Activated CD8-positive, alpha-beta T cell treated with anti-CD3 and anti-CD28 coated beads for 36 hours (primary cell): ENCODE data around the gene VSIR. TPM values are rescaled to one million over a fixed set of nuclear protein-coding genes. Genes with fewer than 3 reads are reported as not detected.

ENCODE experiments used
- ATAC-seq: fragments of 200-7000 bp; cut with Tn5 transposase; one replicate; pipeline ENCODE4 v1.10.0; 2021; ENCODE audit warnings: mild to moderate bottlenecking, moderate library complexity
- CTCF ChIA-PET: fragments of 350-600 bp; sonication (Branson Sonifier 250); formaldehyde crosslinking; loops from one replicate; lab custom pipeline; 2021; ENCODE audit warnings: antibody characterized with exemption; lab: Charles Lee
- POLR2A ChIA-PET: fragments of 350-600 bp; sonication (Branson Sonifier 250); formaldehyde crosslinking; loops from one replicate; lab custom pipeline; 2021; ENCODE audit warnings: antibody characterized with exemption; lab: Charles Lee
- DNase-seq: peaks from one replicate; pipeline ENCODE4 v3.0.0-alpha.2; 2020
- H3K27ac Mint-ChIP-seq: one replicate; pipeline ENCODE4 v1.8.0; 2021; ENCODE audit warnings: mild to moderate bottlenecking, mixed read lengths
- H3K27me3 Mint-ChIP-seq: one replicate; pipeline ENCODE4 v1.8.0; 2021; ENCODE audit warnings: mixed read lengths
- H3K36me3 Mint-ChIP-seq: one replicate; pipeline ENCODE4 v1.8.0; 2021; ENCODE audit warnings: low read depth, mixed read lengths
- H3K4me1 Mint-ChIP-seq: one replicate; pipeline ENCODE4 v1.8.0; 2021; ENCODE audit warnings: low read depth, mixed read lengths
- H3K4me3 Mint-ChIP-seq: one replicate; pipeline ENCODE4 v1.8.0; 2021; ENCODE audit warnings: mild to moderate bottlenecking, moderate library complexity, mixed read lengths
- H3K9me3 Mint-ChIP-seq: one replicate; pipeline ENCODE4 v1.8.0; 2021; ENCODE audit warnings: mixed read lengths
- CTCF ChIP-seq: fragments of 200-600 bp; IDR thresholded peaks from one replicate; pipeline ENCODE4 v1.8.0; 2022; ENCODE audit warnings: antibody characterized with exemption, mild to moderate bottlenecking
- intact Hi-C: fragments of 100-400 bp; cut with micrococcal nuclease; formaldehyde crosslinking; loops from one replicate; pipeline ENCODE4 v1.10.0; 2022
- total RNA-seq, 2 experiments: library from RNA; stranded (reverse); gene quantifications; one replicate each; pipeline ENCODE4 v1.2.3, GENCODE V29; 2021

VSIR gene
- total RNA-seq, 2 experiments from 2014 or later, result 59.6 to 61.0 TPM

GRCh38 chr10:71734797-71735196, 38.5 kb downstream of the VSIR start:
- CTCF ChIA-PET, result interaction anchor here (0.9 to 1.8 kb wide), 5 partner anchors 11 to 39 kb away, joined by 3 to 8 read pairs (median 3); partner anchors contain the start of gene VSIR
- H3K36me3 Mint-ChIP-seq, result peaks cover 8% of the 10 kb centered on the region
- no peak for DNase-seq
- intact Hi-C loops, result no loop called here
- no peaks in the 10 kb centered on the region for H3K27me3 Mint-ChIP-seq
- H3K4me3 Mint-ChIP-seq, result peak overlapping the region; percentile 76
- no peak for TF ChIP-seq CTCF
- H3K27ac Mint-ChIP-seq, result peak overlapping the region; percentile 97
- H3K4me1 Mint-ChIP-seq, result peaks cover 98% of the 10 kb centered on the region
- ATAC-seq, result no peak
- POLR2A ChIA-PET, result interaction anchor here (0.6 to 4.2 kb wide), 7 partner anchors 9 to 38 kb away, joined by 3 to 42 read pairs (median 14); partner anchors contain the start of gene VSIR
- H3K9me3 Mint-ChIP-seq, result peaks cover 3% of the 10 kb centered on the region

DNA sequence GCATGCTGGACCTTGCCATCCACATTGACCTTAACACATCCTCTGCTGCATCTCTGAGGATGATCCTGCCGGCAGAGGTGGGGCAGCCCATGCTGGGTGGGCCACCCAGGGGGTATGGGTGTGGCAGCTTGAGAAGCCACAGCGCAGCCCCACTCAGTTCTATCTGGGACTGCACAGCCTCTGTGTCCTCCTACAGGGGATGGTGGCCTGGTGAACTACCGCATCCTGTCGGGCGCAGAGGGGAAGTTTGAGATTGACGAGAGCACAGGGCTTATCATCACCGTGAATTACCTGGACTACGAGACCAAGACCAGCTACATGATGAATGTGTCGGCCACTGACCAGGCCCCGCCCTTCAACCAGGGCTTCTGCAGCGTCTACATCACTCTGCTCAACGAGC, 41.5 kb downstream of the VSIR start:
- no peak for ATAC-seq

GRCh38 chr10:71729161-71729636, 44.1 kb downstream of the VSIR start:
- intact Hi-C loops, result no loop called here
- POLR2A ChIA-PET, result interaction anchor here (1.2 to 10.8 kb wide), 6 partner anchors 11 to 41 kb away, joined by 3 to 116 read pairs (median 54); partner anchors contain the start of gene VSIR
- no peak overlapping the region for H3K4me3 Mint-ChIP-seq

More for the DNA sequence above, 41.5 kb downstream of the VSIR start:
- ChIA-PET CTCF (interaction anchor here (0.8 to 7.3 kb wide), 9 partner anchors 11 to 80 kb away, joined by 3 to 49 read pairs (median 6); partner anchors contain the start of gene VSIR), POLR2A (interaction anchor here (0.6 to 10.8 kb wide), 7 partner anchors 9 to 39 kb away, joined by 3 to 116 read pairs (median 4); partner anchors contain the start of gene VSIR)
- H3K4me1 Mint-ChIP-seq, result peaks cover 97% of the 10 kb centered on the region
- no peaks in the 10 kb centered on the region for H3K27me3 Mint-ChIP-seq
- intact Hi-C loops, result no loop called here
- peak; percentile 69 for DNase-seq
- peak overlapping the region; percentile 99 for H3K27ac Mint-ChIP-seq
- H3K36me3 Mint-ChIP-seq, result peaks cover 8% of the 10 kb centered on the region
- no peak overlapping the region for H3K4me3 Mint-ChIP-seq
- TF ChIP-seq CTCF, result no peak
- H3K9me3 Mint-ChIP-seq, result peaks cover 3% of the 10 kb centered on the region

GRCh38 chr10:71727738-71728737, 45.3 kb downstream of the VSIR start:
- peaks cover 97% of the 10 kb centered on the region for H3K4me1 Mint-ChIP-seq

More at GRCh38 chr10:71729161-71729636, 44.1 kb downstream of the VSIR start:
- Mint-ChIP-seq H3K27ac (peak overlapping the region; percentile 99), H3K4me1 (peaks cover 97% of the 10 kb centered on the region), H3K27me3 (no peaks in the 10 kb centered on the region), H3K36me3 (peaks cover 8% of the 10 kb centered on the region), H3K9me3 (peaks cover 3% of the 10 kb centered on the region)
- no peak for ATAC-seq
- CTCF ChIA-PET, result interaction anchor here (1.0 to 7.3 kb wide), 6 partner anchors 13 to 44 kb away, joined by 4 to 49 read pairs (median 25); partner anchors contain the start of gene VSIR
- no peak for DNase-seq
- no peak for TF ChIP-seq CTCF

More at GRCh38 chr10:71727738-71728737, 45.3 kb downstream of the VSIR start:
- DNase-seq, result peak; percentile 89
- Mint-ChIP-seq H3K9me3 (no peaks in the 10 kb centered on the region), H3K27ac (peak overlapping the region; percentile 99), H3K4me3 (peak overlapping the region; percentile 58), H3K27me3 (no peaks in the 10 kb centered on the region), H3K36me3 (peaks cover 4% of the 10 kb centered on the region)
- POLR2A ChIA-PET, result interaction anchor here (0.8 to 10.8 kb wide), 11 partner anchors 8 to 257 kb away, joined by 3 to 116 read pairs (median 11); partner anchors contain the start of genes PSAP and VSIR
- no peak for TF ChIP-seq CTCF
- intact Hi-C loops, result no loop called here
- CTCF ChIA-PET, result interaction anchor here (1.0 to 7.3 kb wide), 9 partner anchors 14 to 45 kb away, joined by 3 to 57 read pairs (median 19); partner anchors contain the start of gene VSIR
- ATAC-seq, result peak; percentile 37
